NCI-H146 treated with DMSO at 0.1 percent for 48 hours (cell line): ENCODE results near the gene ITIH3.
A peak's percentile ranks its signal among the peaks of the same experiment; 100 is the strongest.
"Not testable (repeated sequence)": the region's sequence is repeated elsewhere in the genome, so short reads cannot be mapped to it uniquely, and the experiment has no call there.

Experiments used
- DNase-seq: peaks from one replicate; lab custom pipeline; 2025; ENCODE audit not compliant: unreplicated experiment; lab: John Stamatoyannopoulos, UW

ITIH3 gene, protein sequence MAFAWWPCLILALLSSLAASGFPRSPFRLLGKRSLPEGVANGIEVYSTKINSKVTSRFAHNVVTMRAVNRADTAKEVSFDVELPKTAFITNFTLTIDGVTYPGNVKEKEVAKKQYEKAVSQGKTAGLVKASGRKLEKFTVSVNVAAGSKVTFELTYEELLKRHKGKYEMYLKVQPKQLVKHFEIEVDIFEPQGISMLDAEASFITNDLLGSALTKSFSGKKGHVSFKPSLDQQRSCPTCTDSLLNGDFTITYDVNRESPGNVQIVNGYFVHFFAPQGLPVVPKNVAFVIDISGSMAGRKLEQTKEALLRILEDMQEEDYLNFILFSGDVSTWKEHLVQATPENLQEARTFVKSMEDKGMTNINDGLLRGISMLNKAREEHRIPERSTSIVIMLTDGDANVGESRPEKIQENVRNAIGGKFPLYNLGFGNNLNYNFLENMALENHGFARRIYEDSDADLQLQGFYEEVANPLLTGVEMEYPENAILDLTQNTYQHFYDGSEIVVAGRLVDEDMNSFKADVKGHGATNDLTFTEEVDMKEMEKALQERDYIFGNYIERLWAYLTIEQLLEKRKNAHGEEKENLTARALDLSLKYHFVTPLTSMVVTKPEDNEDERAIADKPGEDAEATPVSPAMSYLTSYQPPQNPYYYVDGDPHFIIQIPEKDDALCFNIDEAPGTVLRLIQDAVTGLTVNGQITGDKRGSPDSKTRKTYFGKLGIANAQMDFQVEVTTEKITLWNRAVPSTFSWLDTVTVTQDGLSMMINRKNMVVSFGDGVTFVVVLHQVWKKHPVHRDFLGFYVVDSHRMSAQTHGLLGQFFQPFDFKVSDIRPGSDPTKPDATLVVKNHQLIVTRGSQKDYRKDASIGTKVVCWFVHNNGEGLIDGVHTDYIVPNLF

DNA sequence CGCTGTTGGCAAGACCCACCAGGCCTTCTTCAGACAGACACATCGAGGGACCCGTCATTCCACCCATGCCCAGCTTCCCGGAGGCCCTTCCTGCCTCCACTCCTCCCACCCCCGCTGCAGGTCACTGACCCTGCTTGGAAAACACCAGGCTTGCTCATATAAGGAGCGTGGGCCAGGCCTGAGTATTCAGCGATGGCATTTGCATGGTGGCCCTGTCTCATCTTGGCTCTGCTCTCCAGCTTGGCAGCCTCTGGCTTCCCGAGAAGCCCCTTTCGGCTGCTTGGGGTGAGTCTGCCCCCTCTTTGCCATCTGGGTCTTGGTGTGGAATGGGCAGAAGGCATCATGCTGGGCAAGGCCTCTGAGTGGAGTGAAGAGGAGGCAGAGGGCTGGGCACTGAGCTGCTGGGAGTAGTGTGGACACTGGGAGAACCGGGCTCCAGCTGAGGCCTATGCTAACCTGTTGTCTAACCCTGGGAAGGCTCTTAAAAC lies at the start of gene ITIH3:
ITIH3 (plus strand) TSS at position 185 of the 488 bp plus-strand sequence; CDS start at position 193, 8 bp downstream.
- DNase-seq = no peak

DNA sequence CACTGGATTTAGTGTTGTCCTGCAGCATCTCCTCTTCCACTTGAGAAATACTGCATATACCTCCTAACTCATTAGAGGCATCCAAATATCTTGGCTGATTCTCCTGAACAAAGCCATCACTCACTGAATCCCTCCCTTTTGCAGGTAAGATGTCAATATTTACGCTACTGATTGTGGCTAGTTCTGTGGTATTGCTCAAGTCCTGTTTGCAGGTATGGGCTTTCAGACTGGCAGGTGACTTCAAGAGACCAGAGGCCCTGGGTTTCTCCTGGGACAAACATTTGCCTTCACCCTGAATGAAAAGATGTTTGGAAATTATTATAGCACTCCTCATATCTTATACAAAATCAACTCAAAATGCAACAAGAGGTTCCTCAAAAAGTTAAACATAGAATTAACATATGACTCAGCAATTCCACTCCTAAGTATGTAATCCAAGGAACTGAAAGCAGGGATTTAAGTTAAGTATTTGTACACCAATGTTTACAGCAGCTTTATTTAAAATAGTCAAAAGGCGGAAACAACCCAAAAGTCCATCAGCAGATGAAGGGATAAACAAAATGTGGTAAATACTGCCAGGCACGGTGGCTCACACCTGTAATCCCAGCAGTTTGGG lies 42.4 kb upstream of the ITIH3 start:
- DNase-seq = no peak

DNA sequence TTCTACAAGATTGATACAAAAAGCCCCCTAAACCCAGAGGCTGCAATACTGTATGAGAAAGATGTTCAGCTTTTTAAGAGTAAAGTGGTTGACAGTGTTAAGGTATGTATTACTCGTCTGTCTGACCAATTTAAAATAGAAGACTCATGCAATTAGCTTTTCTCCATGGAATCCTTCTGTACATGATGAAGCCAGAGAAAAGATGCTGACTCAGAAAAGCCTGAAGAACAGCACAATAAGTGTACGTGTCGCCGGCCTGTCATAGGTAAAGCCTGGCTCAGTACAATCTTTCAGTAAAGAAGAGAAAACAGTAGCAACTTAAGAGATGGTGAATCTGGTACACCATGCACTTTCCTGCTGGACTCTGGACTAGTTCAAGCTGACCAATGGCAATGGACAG lies 40.2 kb upstream of the ITIH3 start:
- DNase-seq = no peak

DNA sequence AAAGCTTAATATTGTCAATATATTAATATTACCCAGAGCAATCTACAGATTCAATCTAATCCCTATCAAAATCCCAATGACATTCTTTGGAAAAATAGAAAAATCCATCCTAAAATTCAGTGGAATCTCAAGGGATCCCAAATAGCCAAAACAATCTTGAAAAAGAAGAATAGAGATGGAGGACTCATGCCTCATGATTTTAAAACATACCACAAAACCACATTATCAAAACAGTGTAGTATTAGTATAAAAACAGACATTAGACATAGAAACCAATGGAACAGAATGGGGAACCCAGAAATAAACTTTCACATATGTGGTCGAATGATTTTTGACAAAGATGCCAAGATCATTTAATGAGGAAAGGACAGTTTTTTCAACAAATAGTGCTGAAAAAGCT lies 38.5 kb upstream of the ITIH3 start:
- no peak for DNase-seq

DNA sequence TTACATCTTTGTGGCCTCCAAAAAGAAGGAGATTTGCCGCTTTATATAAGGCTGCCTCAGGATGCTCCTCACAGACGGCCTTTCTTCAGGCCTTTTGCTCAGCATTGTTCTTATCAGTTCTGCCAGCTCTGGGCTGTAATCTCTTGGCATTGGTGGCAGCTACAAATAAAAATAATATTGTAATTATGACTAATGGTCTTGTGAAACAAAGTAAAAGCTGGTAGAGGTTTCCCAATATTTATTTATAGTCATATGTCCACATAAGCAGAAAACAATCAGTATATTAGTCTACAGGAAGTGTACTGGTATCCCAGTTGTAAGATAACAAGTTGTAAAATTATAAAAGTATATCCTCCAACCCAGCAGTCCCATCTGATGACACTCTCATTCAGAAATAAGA lies 31.1 kb upstream of the ITIH3 start:
- no peak for DNase-seq

DNA sequence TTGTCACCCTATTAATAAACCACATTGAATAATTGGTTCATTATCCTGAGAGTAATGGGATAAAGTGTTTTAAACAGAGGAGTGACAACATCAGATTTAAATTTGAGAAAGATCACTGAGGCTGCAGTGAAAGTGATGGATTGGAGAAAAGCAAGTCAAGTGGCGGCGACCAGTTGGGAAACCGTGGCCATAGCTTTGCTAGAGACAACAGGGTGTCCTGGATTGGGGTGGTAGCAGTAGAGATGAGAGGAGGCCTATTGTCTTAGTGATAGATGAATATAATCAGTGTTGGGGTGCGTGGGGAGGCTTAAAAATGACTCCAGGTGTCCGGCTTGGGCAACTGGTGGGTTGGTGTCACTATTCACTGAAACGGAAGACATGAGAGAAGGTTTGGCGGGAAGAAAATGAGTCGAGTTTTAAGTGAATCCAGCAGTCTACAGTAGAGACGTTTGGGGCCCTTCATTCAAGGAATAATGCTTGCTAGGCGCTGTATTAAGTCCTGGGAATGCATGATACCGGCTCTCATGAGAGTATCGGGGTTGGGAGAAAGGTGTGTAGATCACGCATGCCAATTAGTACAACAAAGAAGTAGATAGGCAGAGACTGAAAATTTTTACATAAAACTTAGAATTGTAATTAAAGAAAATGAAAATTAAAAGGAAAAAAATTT lies 24.7 kb upstream of the ITIH3 start:
- no peak for DNase-seq

DNA sequence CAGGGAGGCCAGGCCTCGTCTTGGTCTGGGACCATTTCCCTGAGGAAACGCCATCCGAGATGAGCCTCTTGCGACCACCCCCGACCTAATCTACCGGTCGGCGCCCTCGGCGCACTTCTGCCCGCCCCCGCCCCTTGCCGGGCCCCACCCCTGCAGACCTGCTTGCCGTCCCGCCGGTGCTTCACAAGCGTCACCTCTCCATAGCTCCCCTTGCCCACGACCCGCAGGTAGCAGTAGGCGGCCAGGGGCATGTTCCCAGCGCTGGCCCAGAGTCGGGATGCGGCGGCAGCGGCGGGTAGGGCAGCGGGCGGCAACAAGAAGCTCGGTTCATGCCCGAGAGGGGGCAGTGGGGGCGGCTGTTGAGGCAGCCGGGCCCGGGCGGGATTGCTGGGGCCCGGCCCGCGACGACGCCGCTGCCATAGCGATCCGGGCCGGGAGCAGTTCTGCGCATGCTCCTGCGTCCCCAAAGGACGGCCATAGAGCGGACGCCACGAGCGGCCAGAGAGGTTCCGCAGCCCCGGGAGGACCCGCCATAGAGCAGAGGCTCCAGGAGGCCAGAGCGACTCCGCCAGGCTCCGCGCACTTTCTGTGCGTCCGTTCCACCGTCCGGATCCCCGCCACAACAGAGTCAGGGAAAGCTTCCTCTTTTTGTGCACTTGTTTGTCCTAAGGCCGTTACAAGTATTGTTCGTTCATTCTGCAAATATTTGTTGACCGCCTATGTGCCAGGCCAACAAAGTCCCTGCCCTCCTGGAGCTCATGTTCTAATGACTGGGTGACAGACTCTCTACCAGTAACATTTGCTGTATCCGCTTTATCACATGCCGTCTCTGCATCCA lies 23.9 kb upstream of the ITIH3 start, which contains the start of gene NEK4:
NEK4 (minus strand) TSS at position 445 of the 838 bp plus-strand sequence; CDS start at position 251, 194 bp downstream.
- DNase-seq = peak; percentile 69

DNA sequence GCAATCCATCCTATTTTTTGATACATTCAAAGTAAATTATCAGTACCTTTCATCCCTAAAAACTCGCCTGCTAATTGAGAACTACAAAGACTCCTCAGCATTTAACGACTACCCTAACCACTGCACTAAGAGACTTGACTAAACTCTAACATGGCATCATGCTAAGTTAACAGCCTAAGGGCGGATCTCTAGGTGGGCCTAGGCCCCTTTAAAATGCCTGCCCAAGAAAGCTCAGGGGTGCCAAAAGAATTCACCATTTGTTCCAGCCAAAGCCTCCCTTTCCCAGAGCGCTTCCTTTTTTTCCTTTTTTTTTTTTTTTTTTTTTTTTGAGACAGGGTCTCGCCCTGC lies 23.3 kb upstream of the ITIH3 start:
- DNase-seq = no peak

DNA sequence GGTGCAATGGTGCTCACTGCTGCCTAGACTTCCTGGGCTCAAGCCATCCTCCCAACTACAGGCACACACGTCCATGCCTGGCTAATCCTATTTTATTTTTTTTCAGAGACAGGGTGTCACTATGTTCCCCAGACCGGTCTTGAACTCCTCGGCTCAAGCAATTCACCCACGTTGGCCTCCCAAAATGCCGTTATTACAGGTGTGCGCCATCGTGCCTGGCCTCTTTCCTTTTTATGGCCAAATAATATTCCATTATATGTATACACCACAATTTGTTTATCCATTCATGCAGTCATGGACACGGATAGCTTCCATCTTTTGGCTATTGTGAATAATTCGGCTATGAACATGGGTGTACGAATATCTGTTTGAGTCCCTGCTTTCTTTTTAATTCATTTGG lies 22.9 kb upstream of the ITIH3 start:
- DNase-seq = no peak

DNA sequence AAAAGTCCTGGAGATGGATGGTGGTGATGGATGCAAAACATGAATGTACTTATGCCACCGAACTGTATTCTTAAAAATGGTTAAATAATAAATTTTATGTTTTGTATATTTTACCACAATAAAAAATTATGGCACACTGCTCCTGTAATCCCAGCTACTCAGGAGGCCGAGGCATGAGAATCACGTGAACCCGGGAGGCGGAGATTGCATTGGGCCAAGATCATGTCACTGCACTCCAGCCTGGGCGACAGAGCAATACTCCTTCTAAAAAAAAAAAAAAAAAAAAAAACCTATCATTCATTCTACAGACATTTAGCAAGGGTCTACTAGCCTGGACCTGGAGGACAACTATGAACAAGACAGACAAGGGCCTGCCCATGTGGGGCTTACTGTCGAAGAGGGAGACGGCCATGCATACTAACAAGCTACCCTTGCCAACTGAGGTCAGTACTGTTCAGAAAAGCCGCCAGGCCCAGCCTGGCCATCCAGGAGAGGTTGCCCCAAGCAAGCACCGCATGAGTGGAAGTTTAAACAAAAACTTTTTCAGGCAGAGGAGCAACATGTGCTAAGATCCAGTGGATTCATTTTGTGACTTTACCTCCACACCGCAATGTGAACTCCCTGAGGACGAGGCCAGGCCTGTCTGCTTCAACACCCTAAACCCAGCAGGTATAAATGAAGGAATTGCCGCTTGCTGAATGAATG lies 21.1 kb upstream of the ITIH3 start:
- no peak for DNase-seq

DNA sequence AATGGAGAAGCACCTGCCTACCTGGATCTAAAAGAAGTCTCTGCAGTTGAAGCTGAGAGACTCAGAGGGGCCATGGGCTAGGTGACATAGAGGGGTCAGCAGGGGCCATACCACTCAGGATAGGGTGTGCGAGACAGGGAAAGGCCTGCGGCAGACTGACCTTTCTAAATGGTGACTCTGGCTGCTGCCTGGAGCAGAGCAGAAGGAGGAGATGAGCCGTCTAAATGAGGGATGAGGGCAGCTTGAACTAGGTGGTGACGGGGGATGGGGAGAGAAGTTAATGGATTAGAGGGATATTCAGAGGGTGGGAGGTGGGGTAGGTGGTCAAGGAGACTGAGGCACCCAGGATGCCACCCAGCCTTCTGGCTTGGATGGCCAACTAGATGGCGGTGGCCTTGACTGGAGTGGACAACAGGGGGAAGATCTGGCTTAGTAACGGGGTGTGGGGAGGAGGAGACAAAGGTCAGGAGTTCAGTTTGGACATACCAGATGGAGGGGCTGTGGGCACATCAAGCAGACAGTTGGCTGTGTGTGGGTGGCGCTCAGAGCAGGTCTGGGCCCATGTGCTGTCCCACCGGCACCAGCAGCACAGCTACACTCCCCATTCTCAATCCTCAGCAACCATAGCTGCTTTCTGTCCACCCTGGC lies 20.4 kb upstream of the ITIH3 start:
- no peak for DNase-seq

DNA sequence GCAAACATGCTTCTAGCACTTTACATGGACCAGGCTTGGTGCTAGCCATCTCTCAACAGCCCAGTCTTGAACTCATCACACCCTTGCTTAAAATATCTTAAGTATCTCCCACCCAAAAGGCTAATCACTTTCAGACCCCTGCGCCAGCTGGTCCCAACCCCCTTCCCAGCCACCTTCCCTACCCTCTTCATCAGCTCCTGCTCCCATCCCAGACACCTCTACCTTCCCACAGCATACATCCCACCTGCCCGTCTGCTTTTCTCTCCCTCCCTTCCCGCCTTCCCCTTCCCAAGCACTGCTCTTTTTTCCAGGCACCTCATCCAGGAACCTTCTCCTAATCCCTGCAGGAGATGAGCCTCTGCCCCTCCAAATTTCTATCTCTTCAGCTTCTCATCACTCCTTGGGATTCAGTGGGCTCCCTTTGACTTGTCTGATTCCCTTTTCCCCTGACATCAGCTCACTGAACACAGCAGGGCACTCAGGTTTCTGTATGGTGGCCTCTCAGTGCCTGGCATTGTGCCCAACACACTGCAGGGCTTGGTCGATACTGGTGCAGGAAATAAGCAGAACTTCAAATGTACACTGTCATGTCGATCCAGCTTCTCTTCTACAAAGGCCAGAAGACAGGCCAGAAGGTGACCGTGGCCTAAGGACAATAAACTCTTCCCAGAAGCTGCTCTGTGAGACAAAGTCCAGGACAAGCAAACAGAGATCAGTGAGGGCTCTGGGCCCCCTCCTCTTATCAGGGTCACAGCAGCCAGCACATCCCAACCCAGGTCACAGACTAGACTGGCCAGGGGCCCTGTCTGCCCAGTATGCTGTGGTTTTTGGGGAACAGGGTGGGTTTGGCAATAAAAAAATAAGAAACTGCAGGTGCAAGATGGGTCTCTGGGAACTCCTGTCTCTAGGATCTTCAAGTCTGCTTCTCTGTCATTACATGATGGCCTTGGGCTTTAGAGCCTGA lies 19.4 kb upstream of the ITIH3 start:
- DNase-seq = no peak

DNA sequence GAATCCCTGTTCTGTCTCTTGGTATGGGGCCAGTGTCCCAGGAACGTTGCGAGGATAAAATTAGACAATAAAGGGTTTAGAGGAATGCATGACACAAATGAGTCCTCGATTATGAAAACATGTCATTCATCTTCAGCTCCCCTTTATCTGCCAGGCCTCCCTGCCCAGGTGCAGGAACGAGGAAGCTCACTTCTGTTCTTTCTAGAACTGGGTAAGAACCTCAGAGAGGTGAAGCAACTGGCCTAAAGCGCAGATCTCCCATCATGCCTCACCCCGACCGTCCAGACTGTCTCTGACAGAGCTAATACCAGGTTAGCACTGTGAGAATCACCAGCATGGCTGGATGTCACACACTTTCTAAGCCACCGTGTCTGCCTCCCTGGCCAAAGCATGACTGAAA lies 18.7 kb upstream of the ITIH3 start:
- no peak for DNase-seq

DNA sequence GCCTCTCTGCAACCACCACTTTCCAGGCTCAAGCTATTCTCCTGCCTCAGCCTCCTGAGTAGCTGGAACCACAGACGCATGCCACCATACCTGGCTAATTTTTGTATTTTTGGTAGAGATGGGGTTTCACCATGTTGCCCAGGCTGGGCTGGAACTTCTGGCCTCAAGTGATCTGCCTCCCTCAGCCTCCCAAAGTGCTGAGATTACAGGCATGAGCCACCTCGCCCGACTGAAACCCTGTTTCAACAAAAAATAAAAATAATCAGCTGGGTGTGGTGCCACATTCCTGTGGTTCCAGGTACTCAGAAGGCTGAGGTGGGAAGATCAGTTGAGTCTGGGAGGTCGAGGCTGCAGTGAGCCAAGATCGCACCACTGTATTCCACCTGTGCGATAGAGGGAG lies 18.1 kb upstream of the ITIH3 start:
- DNase-seq = not testable (repeated sequence)

DNA sequence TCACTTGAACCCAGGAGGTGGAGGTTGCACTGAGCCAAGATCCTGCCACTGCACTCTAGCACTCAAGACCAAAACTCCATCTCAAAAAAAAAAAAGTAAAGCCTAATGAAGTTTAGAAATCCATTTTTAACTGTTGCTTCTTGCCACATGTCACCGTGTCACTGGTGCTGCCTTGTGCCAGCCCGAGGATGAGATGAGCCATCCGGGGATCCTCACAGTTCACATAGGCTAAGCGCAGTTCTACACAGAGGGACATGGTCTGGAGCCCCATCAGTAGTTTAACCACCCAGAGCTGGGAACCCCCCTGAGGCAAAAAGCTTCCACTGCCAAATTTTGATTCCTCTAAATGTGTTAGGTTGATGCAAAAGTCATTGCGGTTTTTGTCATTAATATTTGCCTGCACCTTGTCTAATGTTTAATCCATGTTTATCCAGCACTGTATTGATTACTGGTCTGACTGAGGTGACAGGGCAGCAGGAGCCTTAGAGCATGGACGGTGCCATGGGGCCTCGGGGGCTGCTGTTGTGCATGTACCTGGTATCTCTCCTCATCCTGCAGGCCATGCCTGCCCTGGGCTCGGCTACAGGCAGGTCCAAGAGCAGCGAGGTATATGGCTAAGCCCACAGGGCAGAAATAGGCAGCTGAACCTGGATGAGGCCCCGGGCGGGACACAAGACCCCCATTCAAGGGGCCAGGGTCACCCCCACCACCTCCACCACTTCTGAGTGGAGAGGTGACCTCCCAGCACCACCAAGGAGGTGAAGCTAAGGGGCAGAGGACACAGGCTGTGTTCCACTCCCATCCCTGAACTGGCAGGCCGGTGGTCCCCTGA lies 17.3 kb upstream of the ITIH3 start, which contains the start of gene ITIH1:
ITIH1 (plus strand) TSS at position 473 of the 832 bp plus-strand sequence; CDS start at position 490, 17 bp downstream.
- DNase-seq = no peak

DNA sequence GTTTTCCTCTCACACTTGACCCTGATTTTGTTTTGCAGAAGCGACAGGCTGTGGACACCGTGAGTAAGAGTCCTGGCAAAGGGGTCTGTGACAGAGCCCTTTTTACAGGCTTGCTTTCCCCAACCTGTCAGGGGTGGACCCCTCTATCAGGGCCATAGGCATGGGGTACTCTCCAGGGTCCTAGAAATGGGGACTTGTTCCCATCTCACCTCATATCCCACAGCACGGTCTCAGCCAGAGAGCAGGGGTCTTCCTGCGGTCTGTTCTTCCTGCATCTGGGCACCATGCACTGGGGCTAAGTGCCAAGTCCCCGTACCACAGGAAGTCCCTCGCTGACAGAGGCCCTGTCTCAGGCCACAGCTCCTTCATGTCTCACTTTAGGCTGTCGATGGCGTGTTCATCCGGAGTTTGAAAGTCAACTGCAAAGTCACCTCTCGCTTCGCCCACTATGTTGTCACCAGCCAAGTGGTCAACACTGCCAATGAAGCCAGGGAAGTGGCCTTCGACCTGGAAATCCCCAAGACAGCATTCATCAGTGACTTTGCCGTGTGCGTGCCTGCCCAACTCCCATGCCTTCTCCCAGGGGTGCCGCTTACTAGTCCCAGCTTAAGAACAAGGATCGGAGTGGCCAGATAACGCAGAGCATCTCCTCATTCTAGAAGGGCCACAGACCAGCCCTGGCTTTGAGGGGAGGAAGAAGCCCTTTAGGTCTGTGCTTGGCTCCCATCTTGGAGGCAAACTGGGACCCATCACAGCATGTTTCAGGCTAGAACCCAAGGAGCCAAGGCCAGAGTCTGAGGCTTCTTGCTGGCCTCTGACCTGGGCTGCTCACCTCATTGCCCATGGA lies 16.4 kb upstream of the ITIH3 start:
- DNase-seq = no peak
